HEK293 (cell line): ENCODE results near the gene PGPEP1.

Experiments
- AEBP2 ChIP-seq: fragments of 450-650 bp; formaldehyde crosslinking; IDR thresholded peaks from 2 replicates; pipeline ENCODE4 v1.5.1; 2016; ENCODE audit warnings: missing biosample characterization, missing genetic modification characterization, borderline replicate concordance
- ATF2 ChIP-seq: fragments of 450-650 bp; formaldehyde crosslinking; IDR thresholded peaks from 2 replicates; pipeline ENCODE4 v1.5.1; 2016; ENCODE audit warnings: missing biosample characterization, missing genetic modification characterization, low read depth
- HOXD13 ChIP-seq: sonication (generic); formaldehyde crosslinking; IDR thresholded peaks from 2 replicates; pipeline ENCODE4 v1.8.0; 2022; ENCODE audit warnings: missing genetic modification reagents, borderline replicate concordance
- KLF9 ChIP-seq: fragments of 450-650 bp; formaldehyde crosslinking; IDR thresholded peaks from 2 replicates; pipeline ENCODE4 v1.5.1; 2016; ENCODE audit warnings: missing biosample characterization, missing genetic modification characterization, low read depth
- PRDM6 ChIP-seq: fragments of 450-650 bp; formaldehyde crosslinking; IDR thresholded peaks from 2 replicates; pipeline ENCODE4 v1.5.1; 2017; ENCODE audit warnings: missing biosample characterization, missing genetic modification characterization
- REPIN1 ChIP-seq: fragments of 450-650 bp; formaldehyde crosslinking; IDR thresholded peaks from 2 replicates; pipeline ENCODE4 v1.5.1; 2017; ENCODE audit warnings: missing biosample characterization, missing genetic modification characterization, low read depth
- REST ChIP-seq: fragments of 450-650 bp; formaldehyde crosslinking; IDR thresholded peaks from 2 replicates; pipeline ENCODE4 v1.5.1; 2016; ENCODE audit warnings: missing biosample characterization, missing genetic modification characterization
- YY2 ChIP-seq: fragments of 450-650 bp; formaldehyde crosslinking; IDR thresholded peaks from 2 replicates; pipeline ENCODE4 v1.5.1; 2016; ENCODE audit warnings: missing biosample characterization, missing genetic modification characterization
- ZBTB17 ChIP-seq: fragments of 450-650 bp; formaldehyde crosslinking; IDR thresholded peaks from 2 replicates; pipeline ENCODE4 v1.5.1; 2016; ENCODE audit warnings: missing biosample characterization, missing genetic modification characterization
- ZBTB26 ChIP-seq: fragments of 450-650 bp; formaldehyde crosslinking; optimal IDR thresholded peaks from 2 replicates; pipeline ENCODE3; 2016; ENCODE audit warnings: missing biosample characterization, mild to moderate bottlenecking, missing genetic modification characterization
- ZNF10 ChIP-seq: fragments of 450-650 bp; formaldehyde crosslinking; IDR thresholded peaks from 2 replicates; pipeline ENCODE4 v1.5.1; 2017; ENCODE audit warnings: missing biosample characterization, missing genetic modification characterization
- ZNF133 ChIP-seq: fragments of 450-650 bp; formaldehyde crosslinking; IDR thresholded peaks from 2 replicates; pipeline ENCODE4 v1.5.1; 2016; ENCODE audit warnings: missing biosample characterization, missing genetic modification characterization
- ZNF155 ChIP-seq: fragments of 450-650 bp; formaldehyde crosslinking; IDR thresholded peaks from 2 replicates; pipeline ENCODE4 v1.5.1; 2016; ENCODE audit warnings: missing biosample characterization, missing genetic modification characterization
- ZNF24 ChIP-seq: fragments of 450-650 bp; formaldehyde crosslinking; IDR thresholded peaks from 2 replicates; pipeline ENCODE4 v1.5.1; 2016; ENCODE audit warnings: missing biosample characterization, missing genetic modification characterization
- ZNF324 ChIP-seq: fragments of 450-650 bp; formaldehyde crosslinking; IDR thresholded peaks from 2 replicates; pipeline ENCODE4 v1.5.1; 2016; ENCODE audit warnings: missing biosample characterization, missing genetic modification characterization
- ZNF366 ChIP-seq: fragments of 450-650 bp; formaldehyde crosslinking; conservative IDR thresholded peaks from 2 replicates; pipeline ENCODE4 v1.5.1; 2016; ENCODE audit warnings: missing biosample characterization, missing genetic modification characterization
- ZNF48 ChIP-seq: fragments of 450-650 bp; formaldehyde crosslinking; IDR thresholded peaks from 2 replicates; pipeline ENCODE4 v1.5.1; 2016; ENCODE audit warnings: missing biosample characterization, missing genetic modification characterization
- ZNF488 ChIP-seq: fragments of 450-650 bp; formaldehyde crosslinking; IDR thresholded peaks from 2 replicates; pipeline ENCODE4 v1.5.1; 2016; ENCODE audit warnings: missing biosample characterization, missing genetic modification characterization
- ZNF596 ChIP-seq: fragments of 450-650 bp; IDR thresholded peaks from 2 replicates; pipeline ENCODE4 v1.5.0; 2018; ENCODE audit warnings: missing biosample characterization, mild to moderate bottlenecking, missing genetic modification characterization, moderate library complexity
- ZNF629 ChIP-seq: fragments of 450-650 bp; formaldehyde crosslinking; IDR thresholded peaks from 2 replicates; pipeline ENCODE4 v1.5.1; 2017; ENCODE audit warnings: missing biosample characterization, missing genetic modification characterization
- ZNF776 ChIP-seq: fragments of 450-650 bp; formaldehyde crosslinking; IDR thresholded peaks from 2 replicates; pipeline ENCODE4 v1.5.0; 2017; ENCODE audit warnings: missing biosample characterization, missing genetic modification characterization, borderline replicate concordance
- ZSCAN23 ChIP-seq: fragments of 450-650 bp; formaldehyde crosslinking; IDR thresholded peaks from 2 replicates; pipeline ENCODE4 v1.5.1; 2016; ENCODE audit warnings: missing biosample characterization, missing genetic modification characterization
- TF ChIP-seq, protein P1 (sequence below): fragments of 450-650 bp; formaldehyde crosslinking; IDR thresholded peaks from 2 replicates; pipeline ENCODE4 v1.5.1; 2017; ENCODE audit warnings: missing biosample characterization, missing genetic modification characterization
- TF ChIP-seq, protein P2 (sequence below): fragments of 450-650 bp; formaldehyde crosslinking; IDR thresholded peaks from 2 replicates; pipeline ENCODE4 v1.5.1; 2016; ENCODE audit warnings: missing biosample characterization, missing genetic modification characterization
- TF ChIP-seq, protein P3 (sequence below): fragments of 450-650 bp; formaldehyde crosslinking; IDR thresholded peaks from 2 replicates; pipeline ENCODE4 v1.5.1; 2016; ENCODE audit warnings: missing biosample characterization, missing genetic modification characterization

Gene PGPEP1

GRCh38 chr19:18295034-18295451, 45.4 kb upstream of the PGPEP1 start (continued):
- TF ChIP-seq REST (tag by site-specific recombination) (no peak), ZNF776 (tag by site-specific recombination) (0 out of 2 replicates have a peak, but pooled peaks have one; percentile 29), ZNF629 (tag by site-specific recombination) (no peak), ZNF48 (tag by site-specific recombination) (no peak), ZNF155 (tag by site-specific recombination) (no peak), ZSCAN23 (tag by site-specific recombination) (0 out of 2 replicates have a peak, but pooled peaks have one; percentile 16), YY2 (tag by site-specific recombination) (no peak; the same call in 1 of the 2 replicates), REPIN1 (tag by site-specific recombination) (no peak), ZBTB17 (tag by site-specific recombination) (peak; percentile 97), ZNF133 (tag by site-specific recombination) (peak; percentile 53), KLF9 (tag by site-specific recombination) (0 out of 2 replicates have a peak, but pooled peaks have one; percentile 31), ATF2 (no peak), ZNF24 (tag by site-specific recombination) (no peak), ZNF488 (tag by site-specific recombination) (0 out of 2 replicates have a peak, but pooled peaks have one; percentile 25), AEBP2 (tag by site-specific recombination) (0 out of 2 replicates have a peak, but pooled peaks have one; percentile 18), ZBTB26 (tag by site-specific recombination) (peak; percentile 5), HOXD13 (no peak), ZNF10 (tag by site-specific recombination) (no peak), ZNF366 (tag by site-specific recombination) (peak; percentile 99), ZNF324 (tag by site-specific recombination) (no peak), PRDM6 (tag by site-specific recombination) (no peak), ZNF596 (tag by site-specific recombination) (no peak)
- TF ChIP-seq, protein P1, sequence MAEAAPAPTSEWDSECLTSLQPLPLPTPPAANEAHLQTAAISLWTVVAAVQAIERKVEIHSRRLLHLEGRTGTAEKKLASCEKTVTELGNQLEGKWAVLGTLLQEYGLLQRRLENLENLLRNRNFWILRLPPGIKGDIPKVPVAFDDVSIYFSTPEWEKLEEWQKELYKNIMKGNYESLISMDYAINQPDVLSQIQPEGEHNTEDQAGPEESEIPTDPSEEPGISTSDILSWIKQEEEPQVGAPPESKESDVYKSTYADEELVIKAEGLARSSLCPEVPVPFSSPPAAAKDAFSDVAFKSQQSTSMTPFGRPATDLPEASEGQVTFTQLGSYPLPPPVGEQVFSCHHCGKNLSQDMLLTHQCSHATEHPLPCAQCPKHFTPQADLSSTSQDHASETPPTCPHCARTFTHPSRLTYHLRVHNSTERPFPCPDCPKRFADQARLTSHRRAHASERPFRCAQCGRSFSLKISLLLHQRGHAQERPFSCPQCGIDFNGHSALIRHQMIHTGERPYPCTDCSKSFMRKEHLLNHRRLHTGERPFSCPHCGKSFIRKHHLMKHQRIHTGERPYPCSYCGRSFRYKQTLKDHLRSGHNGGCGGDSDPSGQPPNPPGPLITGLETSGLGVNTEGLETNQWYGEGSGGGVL (tag by site-specific recombination) = 0 out of 2 replicates have a peak, but pooled peaks have one; percentile 16
- TF ChIP-seq, protein P2, sequence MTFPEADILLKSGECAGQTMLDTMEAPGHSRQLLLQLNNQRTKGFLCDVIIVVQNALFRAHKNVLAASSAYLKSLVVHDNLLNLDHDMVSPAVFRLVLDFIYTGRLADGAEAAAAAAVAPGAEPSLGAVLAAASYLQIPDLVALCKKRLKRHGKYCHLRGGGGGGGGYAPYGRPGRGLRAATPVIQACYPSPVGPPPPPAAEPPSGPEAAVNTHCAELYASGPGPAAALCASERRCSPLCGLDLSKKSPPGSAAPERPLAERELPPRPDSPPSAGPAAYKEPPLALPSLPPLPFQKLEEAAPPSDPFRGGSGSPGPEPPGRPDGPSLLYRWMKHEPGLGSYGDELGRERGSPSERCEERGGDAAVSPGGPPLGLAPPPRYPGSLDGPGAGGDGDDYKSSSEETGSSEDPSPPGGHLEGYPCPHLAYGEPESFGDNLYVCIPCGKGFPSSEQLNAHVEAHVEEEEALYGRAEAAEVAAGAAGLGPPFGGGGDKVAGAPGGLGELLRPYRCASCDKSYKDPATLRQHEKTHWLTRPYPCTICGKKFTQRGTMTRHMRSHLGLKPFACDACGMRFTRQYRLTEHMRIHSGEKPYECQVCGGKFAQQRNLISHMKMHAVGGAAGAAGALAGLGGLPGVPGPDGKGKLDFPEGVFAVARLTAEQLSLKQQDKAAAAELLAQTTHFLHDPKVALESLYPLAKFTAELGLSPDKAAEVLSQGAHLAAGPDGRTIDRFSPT = peak; percentile 56; the same call in 1 of the 2 replicates
- TF ChIP-seq, protein P3, sequence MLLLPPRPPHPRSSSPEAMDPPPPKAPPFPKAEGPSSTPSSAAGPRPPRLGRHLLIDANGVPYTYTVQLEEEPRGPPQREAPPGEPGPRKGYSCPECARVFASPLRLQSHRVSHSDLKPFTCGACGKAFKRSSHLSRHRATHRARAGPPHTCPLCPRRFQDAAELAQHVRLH (tag by site-specific recombination) = no peak
